ENCODE measurements around the gene HIP1R. TPM values are rescaled to one million over a fixed set of nuclear protein-coding genes. Genes with fewer than 3 reads are reported as not detected.

Gene HIP1R
- total RNA-seq, 1 donor from 2014 or later = 61.1 TPM

GRCh38 chr12:122838841-122839240 lies 3.6 kb downstream of the HIP1R start:
- no peak overlapping the region for H3K4me3 Mint-ChIP-seq (ENCODE audit: low read depth)

DNA sequence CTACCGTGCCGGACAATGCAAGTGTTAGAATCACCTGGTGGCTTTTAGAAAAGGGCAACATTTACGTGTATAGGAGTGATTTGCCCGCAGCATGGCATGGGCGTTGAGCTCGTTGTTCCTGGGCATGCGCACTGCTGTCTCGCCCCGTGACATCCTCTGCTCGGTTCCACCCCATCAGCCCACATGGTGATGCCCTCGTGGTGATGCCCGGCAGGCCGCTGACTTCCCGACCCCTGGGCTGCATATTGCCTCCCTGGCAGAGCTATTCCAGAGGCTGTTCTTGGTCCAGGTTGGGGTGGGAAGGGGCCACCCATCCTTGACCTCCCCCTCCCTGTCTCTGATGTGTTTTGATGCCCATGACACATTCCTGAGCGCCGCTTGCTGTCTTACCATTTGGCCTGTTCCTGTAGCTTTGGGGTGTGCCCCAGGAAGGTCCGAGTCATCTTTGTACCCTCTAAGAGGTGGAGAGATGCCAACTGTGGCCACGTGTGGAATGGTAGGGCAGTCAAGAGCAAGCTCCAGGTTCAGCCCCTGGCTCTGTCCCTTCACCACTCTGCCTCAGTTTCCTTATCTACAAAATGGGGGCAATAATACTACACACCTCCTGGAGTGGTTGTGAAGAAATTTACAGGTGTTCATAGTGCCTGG lies 4.8 kb downstream of the HIP1R start:
- no peak for DNase-seq (ENCODE audit: low spot score, unreplicated experiment)
- Mint-ChIP-seq H3K27ac (no peak overlapping the region), H3K27me3 (no peaks in the 10 kb centered on the region), H3K36me3 (ENCODE audit: insufficient read depth) (no peaks in the 10 kb centered on the region), H3K9me3 (ENCODE audit: low read depth) (no peaks in the 10 kb centered on the region), H3K4me3 (ENCODE audit: low read depth) (no peak overlapping the region), H3K4me1 (ENCODE audit: low read depth) (peaks cover 39% of the 10 kb centered on the region)
- TF ChIP-seq, protein P1, sequence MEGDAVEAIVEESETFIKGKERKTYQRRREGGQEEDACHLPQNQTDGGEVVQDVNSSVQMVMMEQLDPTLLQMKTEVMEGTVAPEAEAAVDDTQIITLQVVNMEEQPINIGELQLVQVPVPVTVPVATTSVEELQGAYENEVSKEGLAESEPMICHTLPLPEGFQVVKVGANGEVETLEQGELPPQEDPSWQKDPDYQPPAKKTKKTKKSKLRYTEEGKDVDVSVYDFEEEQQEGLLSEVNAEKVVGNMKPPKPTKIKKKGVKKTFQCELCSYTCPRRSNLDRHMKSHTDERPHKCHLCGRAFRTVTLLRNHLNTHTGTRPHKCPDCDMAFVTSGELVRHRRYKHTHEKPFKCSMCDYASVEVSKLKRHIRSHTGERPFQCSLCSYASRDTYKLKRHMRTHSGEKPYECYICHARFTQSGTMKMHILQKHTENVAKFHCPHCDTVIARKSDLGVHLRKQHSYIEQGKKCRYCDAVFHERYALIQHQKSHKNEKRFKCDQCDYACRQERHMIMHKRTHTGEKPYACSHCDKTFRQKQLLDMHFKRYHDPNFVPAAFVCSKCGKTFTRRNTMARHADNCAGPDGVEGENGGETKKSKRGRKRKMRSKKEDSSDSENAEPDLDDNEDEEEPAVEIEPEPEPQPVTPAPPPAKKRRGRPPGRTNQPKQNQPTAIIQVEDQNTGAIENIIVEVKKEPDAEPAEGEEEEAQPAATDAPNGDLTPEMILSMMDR (IDR thresholded peaks at IDR 0.05; ENCODE audit: unreplicated experiment) = no peak

More at GRCh38 chr12:122838841-122839240, 3.6 kb downstream of the HIP1R start:
- TF ChIP-seq, protein P1 (IDR thresholded peaks at IDR 0.05; ENCODE audit: unreplicated experiment) = no peak
- Mint-ChIP-seq H3K27me3 (no peaks in the 10 kb centered on the region), H3K36me3 (ENCODE audit: insufficient read depth) (no peaks in the 10 kb centered on the region), H3K27ac (no peak overlapping the region), H3K4me1 (ENCODE audit: low read depth) (peaks cover 39% of the 10 kb centered on the region), H3K9me3 (ENCODE audit: low read depth) (no peaks in the 10 kb centered on the region)
- no peak for DNase-seq (ENCODE audit: low spot score, unreplicated experiment)

GRCh38 chr12:122840580-122841513 lies 5.6 kb downstream of the HIP1R start:
- DNase-seq (ENCODE audit: low spot score, unreplicated experiment) = no peak
- peaks cover 39% of the 10 kb centered on the region for H3K4me1 Mint-ChIP-seq (ENCODE audit: low read depth)
- TF ChIP-seq, protein P1 (IDR thresholded peaks at IDR 0.05; ENCODE audit: unreplicated experiment) = no peak
- H3K9me3 Mint-ChIP-seq (ENCODE audit: low read depth) = no peaks in the 10 kb centered on the region
- H3K27ac Mint-ChIP-seq = no peak overlapping the region
- no peaks in the 10 kb centered on the region for H3K27me3 Mint-ChIP-seq
- no peaks in the 10 kb centered on the region for H3K36me3 Mint-ChIP-seq (ENCODE audit: insufficient read depth)
- H3K4me3 Mint-ChIP-seq (ENCODE audit: low read depth) = no peak overlapping the region

- Mint-ChIP-seq H3K4me1 (ENCODE audit: low read depth) (peaks cover 34% of the 10 kb centered on the region), H3K4me3 (ENCODE audit: low read depth) (no peak overlapping the region), H3K9me3 (ENCODE audit: low read depth) (no peaks in the 10 kb centered on the region), H3K27me3 (no peaks in the 10 kb centered on the region), H3K36me3 (ENCODE audit: insufficient read depth) (no peaks in the 10 kb centered on the region), H3K27ac (no peak overlapping the region)
- no peak for DNase-seq (ENCODE audit: low spot score, unreplicated experiment)
- TF ChIP-seq, protein P1 (IDR thresholded peaks at IDR 0.05; ENCODE audit: unreplicated experiment) = no peak
Measured at GRCh38 chr12:122841544-122842321, 6.5 kb downstream of the HIP1R start.

All from progenitor cell of endocrine pancreas (in vitro differentiated cells).